HUDEP-2 (cell line): ENCODE data around the gene VAV2.

ENCODE experiments used
- DNase-seq, 76 experiments: peaks; one replicate each; lab custom pipeline; 2025; ENCODE audit not compliant: unreplicated experiment in 76 of 76; lab: John Stamatoyannopoulos, UW

The VAV2 gene

GRCh38 chr9:134028575-134029247, 36.6 kb upstream of the VAV2 start:
- DNase-seq, result no peak

DNA sequence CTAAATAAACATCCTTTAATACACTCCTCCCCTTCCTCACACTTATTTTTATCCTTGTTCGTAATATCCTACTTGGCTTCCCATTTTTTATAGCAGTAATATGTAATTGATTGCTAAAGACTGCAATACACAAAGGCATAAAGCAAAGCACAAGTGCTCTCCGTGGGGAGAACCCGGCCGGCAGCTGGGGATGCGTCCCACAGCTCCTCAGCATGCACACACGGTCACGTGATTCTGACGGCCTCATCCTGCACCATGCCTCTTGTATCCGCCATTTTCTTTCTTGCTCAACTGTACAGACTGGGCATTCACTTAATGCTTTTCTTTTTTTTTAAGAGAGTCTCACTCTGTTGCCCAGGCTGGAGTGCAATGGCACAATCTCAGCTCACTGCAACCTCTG, 36.0 kb upstream of the VAV2 start:
- DNase-seq, result no peak

DNA sequence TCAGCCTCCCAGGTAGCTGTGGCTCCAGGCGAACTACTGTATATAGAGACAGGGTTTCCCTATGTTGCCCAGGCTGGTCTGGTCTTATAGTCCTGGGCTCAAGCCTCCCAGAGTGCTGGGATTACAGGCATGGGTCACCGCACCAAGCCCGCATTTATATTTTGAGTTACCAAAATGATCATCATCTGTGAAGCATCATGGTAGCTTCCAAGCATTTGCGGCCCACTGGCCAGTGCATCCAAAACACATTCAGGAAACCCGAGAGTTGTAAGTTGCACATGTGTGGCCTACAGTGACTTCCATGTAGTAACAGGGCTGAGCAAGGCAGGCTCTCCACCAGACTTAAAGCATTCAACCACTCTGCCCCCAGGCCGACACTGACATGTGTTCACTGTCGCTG, 35.4 kb upstream of the VAV2 start:
- no peak for DNase-seq

DNA sequence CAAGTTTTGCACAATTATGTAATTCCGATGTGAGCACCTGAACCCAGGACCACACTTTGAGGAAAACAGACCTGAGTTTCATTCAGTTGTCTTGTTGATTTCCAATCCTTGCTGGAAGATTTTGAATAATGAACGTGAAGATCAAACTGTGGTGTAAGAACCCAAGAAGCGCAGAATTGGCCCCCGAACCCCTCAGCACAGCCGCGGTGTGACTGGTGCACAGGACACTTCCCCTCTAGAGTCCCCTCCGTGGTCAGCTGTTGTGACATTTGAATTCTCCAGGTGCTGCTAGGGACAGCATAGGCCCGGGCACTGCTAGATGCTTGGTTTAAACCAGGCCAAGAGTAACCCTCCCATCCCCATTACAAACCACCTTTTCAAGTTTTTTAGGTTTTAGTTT, 34.9 kb upstream of the VAV2 start:
- no peak for DNase-seq

DNA sequence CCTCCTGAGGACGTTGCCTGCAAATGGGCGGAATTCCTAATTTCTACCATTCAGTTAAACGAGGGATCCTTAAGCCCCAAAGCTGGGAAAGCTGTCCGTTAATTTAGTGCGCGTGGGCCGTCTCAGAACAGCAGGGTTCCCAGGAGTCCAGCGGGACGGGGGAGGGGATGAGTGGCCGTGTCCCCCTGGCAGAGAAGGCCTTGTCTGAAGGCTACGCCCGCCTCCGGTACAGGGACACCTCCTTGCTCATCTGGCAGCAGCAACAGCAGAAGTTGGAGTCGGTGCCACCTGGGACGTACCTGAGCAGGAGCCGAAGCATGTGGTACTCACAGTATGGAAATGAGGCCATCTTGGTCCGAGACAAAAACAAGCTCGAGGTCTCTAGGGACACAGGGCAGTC, 34.5 kb upstream of the VAV2 start:
- DNase-seq, result no peak

GRCh38 chr9:134025606-134026541, 33.8 kb upstream of the VAV2 start:
- DNase-seq, result peak in 17 of 76 experiments; percentile 1 to 30 (median 9)

DNA sequence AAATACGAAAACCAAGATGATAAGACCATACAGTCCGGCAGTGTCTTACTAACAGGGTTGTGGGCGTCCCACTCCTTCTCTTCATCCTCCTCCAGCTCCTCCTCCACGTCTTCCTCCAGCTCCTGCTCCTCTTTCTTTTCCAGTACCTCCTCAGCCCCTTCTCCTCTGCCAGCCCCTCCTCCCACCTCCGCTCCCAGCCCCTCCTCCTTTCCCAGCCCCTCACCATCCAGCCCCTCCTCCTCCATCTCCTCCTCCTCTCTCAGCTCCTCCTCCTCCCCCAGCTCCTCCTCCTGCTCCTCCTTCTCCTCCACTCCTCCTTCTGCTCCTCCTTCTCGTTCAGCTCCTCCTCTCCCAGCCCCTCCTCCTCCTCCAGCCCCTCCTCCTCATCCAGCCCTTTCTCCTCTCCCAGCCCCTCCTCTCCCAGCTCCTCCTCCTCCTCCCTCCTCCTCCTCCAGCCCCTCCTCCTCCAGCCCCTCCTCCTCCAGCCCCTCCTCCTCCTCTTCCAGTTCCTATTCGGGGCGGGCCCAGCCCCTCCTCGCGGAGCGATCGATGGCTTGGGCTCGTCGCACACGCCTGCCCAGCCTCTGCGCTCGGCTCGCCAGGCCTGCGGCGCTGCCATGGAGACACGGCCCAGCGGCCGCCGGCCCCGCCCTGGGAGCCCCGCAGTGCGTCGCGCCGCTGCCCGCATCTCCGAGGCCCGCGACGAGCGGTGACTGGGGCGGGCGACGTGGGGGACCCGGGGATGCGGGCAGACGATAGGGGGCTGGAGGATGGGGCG, 32.9 kb upstream of the VAV2 start, which contains the start of gene BRD3OS:
Gene BRD3OS (plus strand): TSS at position 654 of the 778 bp plus-strand sequence. CDS start 1,267 bp downstream, outside the sequence.
- DNase-seq, result peak in 73 of 76 experiments; percentile 35 to 95 (median 90)

GRCh38 chr9:134024214-134024792, 32.2 kb upstream of the VAV2 start:
- DNase-seq, result no peak

DNA sequence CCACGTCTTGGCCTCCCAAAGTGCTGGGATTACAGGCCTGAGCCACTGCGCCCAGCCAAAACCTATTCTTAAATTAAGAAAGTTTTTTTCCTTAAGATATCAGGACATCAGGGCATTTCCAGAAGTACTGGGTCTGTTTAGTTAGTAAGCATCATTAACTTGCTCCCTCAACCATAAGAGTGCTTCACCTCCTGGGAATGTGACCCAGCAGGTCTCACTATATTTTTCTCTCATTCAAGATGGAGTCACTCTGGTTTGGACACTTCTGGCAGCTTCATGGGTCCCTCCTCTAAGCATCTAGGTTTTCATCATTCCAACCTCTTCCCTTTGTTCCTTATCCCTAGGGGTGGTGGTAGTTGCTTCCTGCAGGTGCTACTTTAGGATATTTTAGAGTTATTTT, 22.8 kb upstream of the VAV2 start:
- no peak for DNase-seq

GRCh38 chr9:134011401-134011800, 19.3 kb upstream of the VAV2 start:
- DNase-seq, result no peak

DNA sequence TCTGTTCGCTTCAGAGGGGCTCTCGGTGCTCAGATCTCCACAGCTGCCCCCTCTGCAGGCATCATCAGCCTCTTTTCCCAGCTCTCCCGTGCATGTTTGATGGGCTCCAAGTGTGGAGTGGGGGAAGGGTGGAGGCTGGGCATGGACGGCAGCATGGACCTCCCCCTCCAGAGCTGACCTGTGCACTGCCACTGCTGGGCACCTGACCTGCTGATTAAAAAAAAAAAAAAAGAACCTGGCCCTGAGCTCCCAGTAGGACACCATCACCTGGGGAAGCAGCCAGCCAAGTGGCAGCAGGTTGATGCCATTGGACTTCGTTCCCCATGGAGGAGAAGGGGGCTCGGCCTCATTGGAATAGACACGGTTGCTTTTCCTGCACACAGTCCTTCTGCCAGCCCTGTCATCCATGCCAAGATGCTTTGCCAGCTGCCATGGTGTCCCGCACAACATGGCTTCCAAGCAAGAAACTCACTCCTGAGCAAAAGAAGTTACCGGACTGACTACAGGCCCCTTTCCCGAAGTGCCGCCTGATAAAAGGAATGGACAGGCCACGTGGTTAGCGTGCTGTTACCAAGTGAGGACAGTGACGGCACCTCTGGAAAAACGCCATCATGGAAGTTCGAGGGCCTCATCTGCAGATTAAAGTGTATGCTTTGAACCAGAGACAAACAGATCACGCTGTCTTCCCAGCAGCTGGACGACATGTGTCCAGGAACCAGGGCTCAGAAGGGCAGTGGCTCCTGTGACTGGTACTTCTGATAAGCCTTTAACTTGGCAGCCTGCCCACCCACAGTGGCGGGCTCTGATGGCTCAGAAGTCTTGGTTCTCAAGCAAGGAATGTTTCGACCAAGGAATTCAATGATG, 18.4 kb upstream of the VAV2 start:
- DNase-seq, result peak in 72 of 76 experiments; percentile 23 to 87 (median 64)

DNA sequence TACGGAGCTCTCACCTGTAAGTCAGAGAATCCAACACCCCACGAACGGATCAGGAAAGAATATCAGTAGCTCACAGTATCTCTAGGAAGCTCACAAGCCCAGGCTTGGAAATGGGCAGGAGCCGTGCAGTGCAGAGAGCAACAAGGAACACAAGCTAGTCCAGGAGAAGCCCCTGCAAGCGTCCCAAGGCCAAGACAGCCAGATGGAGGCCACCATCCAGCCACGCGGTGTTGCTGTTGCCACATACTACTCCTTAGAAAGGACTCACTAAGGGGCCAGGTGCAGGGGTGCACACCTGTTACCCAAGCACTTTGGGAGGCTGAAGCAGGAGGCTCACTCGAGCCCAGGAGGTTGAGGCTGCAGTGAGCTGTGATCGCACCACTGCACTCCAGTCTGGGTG, 15.4 kb upstream of the VAV2 start:
- no peak for DNase-seq

DNA sequence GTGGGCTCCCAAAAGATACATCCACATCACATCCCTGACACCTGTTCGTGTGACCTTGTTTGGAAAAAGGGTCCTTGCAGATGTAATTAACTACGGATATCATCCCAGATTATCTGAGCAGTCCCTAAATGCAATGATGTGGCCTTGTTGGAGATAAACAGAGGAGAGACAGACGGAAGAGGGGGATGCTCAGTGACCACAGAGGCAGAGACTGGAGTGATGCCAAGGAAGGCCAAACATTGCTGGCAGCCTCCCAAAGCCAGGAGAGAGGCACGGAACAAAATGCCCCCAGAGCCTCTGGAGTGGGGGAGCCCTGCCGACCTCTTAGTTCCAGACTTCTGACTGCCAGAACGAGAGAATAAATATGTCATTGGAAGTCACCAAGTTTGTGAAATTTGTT, 15.0 kb upstream of the VAV2 start:
- DNase-seq, result peak in 1 of 76 experiments; percentile 5

GRCh38 chr9:134005381-134005780, 13.3 kb upstream of the VAV2 start:
- no peak for DNase-seq

GRCh38 chr9:134004881-134005280, 12.8 kb upstream of the VAV2 start:
- no peak for DNase-seq

DNA sequence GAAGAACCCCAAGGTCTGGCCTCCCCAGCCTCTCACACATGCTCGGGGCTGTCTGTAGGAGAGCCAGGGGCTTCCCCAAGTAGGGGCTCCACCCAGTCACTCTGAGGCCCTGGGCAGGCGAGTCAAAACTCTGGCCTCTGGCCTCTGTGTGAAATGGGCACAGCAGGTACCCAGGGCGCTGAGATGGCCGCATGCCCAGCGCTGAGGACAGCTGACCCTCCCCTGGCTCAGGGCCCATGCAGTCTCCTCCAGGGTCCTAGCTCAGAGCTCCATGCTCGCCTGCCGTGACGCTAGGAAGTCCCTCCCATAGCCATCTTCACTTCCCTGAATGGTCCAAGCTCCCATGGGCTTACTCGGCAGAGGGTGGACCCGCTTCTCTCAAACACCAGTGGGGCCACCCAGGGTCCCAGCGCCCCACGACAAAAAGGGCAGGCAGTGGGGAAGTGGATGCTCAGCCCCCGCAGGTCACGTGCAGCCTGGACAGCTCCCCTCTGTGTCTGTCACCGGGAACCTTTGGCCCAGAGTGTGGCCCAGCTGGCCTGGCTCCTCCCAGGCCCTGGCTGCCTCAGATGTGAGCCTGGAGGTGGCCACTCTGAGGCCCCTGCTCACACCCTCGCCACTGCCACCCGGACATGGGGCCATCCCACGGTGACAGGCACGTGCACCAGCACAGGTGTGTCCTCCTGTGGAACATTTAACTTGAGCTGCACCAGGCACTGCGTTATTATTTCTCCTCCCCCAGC, 12.2 kb upstream of the VAV2 start:
- no peak for DNase-seq

- DNase-seq, result no peak
Measured at GRCh38 chr9:134003237-134003636, 11.1 kb upstream of the VAV2 start.

DNA sequence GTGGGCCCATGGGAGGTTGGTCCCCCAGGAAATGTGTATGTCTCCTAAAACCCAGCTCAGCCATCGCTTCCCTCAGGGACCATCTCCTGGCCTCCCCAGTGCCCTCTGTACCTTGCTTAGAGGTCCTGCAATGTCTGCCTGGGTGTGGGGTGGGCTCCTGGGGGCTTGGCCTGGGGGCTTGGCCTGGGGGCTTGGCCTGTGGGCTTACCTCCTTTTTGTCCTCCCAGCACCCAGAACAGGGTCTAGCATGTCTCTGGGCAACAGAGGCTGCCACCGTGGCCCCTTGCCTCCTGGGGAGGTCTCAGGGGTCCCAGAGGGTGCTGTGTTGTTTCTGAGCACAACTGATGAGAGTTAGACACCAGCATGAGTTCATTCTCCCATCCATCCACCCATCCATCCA, 10.7 kb upstream of the VAV2 start:
- DNase-seq, result no peak

DNA sequence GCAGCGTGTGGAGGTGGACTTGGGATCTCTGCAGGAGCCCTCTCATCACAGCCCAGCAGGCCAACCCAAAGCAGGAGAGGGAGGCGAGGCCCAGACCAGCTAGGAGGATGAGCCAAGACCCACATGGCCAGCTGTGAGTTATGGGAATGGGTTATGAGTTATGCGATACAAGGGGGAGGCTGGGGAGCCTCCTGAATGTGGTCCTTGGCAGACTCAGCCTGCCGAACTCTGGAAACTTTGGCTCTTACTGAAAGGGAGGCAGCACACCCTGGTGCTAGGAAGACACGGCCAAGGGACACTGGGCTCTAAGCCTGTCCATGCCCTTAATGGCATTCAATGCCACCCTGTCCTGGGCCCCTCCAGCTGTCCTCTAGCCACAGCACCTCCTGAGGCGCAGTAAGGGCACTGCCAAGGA, 7.7 kb upstream of the VAV2 start:
- no peak for DNase-seq
